RWPE2 (cell line): ENCODE results near the gene ITFG2.
"Not testable (repeated sequence)": the region's sequence is repeated elsewhere in the genome, so short reads cannot be mapped to it uniquely, and the experiment has no call there.

Source experiments
- ATAC-seq: fragments of 200-7000 bp; cut with Tn5 transposase; 3 replicates; pipeline ENCODE4 v1.9.1; 2021; ENCODE audit warnings: low read depth
- DNase-seq: peaks from one replicate; pipeline ENCODE4 v3.0.0-alpha.2; 2020; ENCODE audit warnings: low spot score
- H3K27ac ChIP-seq: fragments of 450-650 bp; 2 replicates; pipeline ENCODE4 v1.5.1; 2017; ENCODE audit warnings: mild to moderate bottlenecking; ENCODE audit not compliant: poor library complexity, severe bottlenecking
- H3K27me3 ChIP-seq: fragments of 250-450 bp; sonication (Bioruptor Pico); 2 replicates; pipeline ENCODE4 v1.5.1; 2021; ENCODE audit warnings: mild to moderate bottlenecking, moderate library complexity; ENCODE audit not compliant: insufficient read depth, poor library complexity, severe bottlenecking
- H3K36me3 ChIP-seq: fragments of 250-450 bp; sonication (Bioruptor Pico); 2 replicates; pipeline ENCODE4 v1.5.1; 2020; ENCODE audit warnings: low read depth, mild to moderate bottlenecking, moderate library complexity
- H3K4me1 ChIP-seq: fragments of 250-450 bp; sonication (Bioruptor Pico); 2 replicates; pipeline ENCODE4 v1.5.1; 2021; ENCODE audit warnings: mild to moderate bottlenecking, moderate library complexity; ENCODE audit not compliant: insufficient read depth, poor library complexity, severe bottlenecking
- H3K4me3 ChIP-seq: fragments of 250-450 bp; sonication (Bioruptor Pico); 2 replicates; pipeline ENCODE4 v1.5.1; 2021; ENCODE audit warnings: mild to moderate bottlenecking, moderate library complexity; ENCODE audit not compliant: severe bottlenecking
- H3K9me3 ChIP-seq: fragments of 250-450 bp; sonication (Bioruptor Pico); 2 replicates; pipeline ENCODE4 v1.5.1; 2021; ENCODE audit warnings: mild to moderate bottlenecking, moderate library complexity; ENCODE audit not compliant: severe bottlenecking
- CTCF ChIP-seq: fragments of 450-650 bp; IDR thresholded peaks from one replicate; pipeline ENCODE4 v1.5.1; 2017; ENCODE audit warnings: mild to moderate bottlenecking, moderate library complexity; ENCODE audit not compliant: poor library complexity, severe bottlenecking

ITFG2 gene

GRCh38 chr12:2864198-2864597 lies 51.7 kb downstream of the ITFG2 start:
- DNase-seq (no peak), ATAC-seq (no peak)
- no peaks in the 10 kb centered on the region for H3K27me3 ChIP-seq
- H3K27ac ChIP-seq: no peak overlapping the region
- no peaks in the 10 kb centered on the region for H3K4me1 ChIP-seq
- no peaks in the 10 kb centered on the region for H3K9me3 ChIP-seq
- peaks cover 96% of the 10 kb centered on the region for H3K36me3 ChIP-seq
- no peak for TF ChIP-seq CTCF
- H3K4me3 ChIP-seq: no peak overlapping the region

GRCh38 chr12:2868986-2869632 lies 56.6 kb downstream of the ITFG2 start:
- DNase-seq, H3K27me3 ChIP-seq, H3K4me3 ChIP-seq, ATAC-seq, H3K27ac ChIP-seq, H3K4me1 ChIP-seq, H3K9me3 ChIP-seq: not testable (repeated sequence)
- peaks cover 92% of the 10 kb centered on the region for H3K36me3 ChIP-seq
